Endodermal cell (in vitro differentiated cells): ENCODE measurements around the gene PRDM12. TPM values are rescaled to one million over a fixed set of nuclear protein-coding genes. Genes with fewer than 3 reads are reported as not detected.

Source experiments
- DNase-seq: peaks from one replicate; pipeline ENCODE4 v3.0.0-alpha.2; 2017
- H3K27ac ChIP-seq: 2 replicates; pipeline ENCODE4 v1.5.1; 2013; ENCODE audit warnings: mild to moderate bottlenecking, low read depth, low read length, moderate library complexity
- H3K27me3 ChIP-seq: 2 replicates; pipeline ENCODE4 v1.6.1; 2013; ENCODE audit warnings: mild to moderate bottlenecking, low read length, moderate library complexity; ENCODE audit not compliant: insufficient read depth, control insufficient read depth, poor library complexity, severe bottlenecking
- H3K36me3 ChIP-seq: 2 replicates; pipeline ENCODE4 v1.7.0; 2013; ENCODE audit warnings: mild to moderate bottlenecking, low read length, moderate library complexity; ENCODE audit not compliant: control insufficient read depth, insufficient read depth
- H3K4me1 ChIP-seq: one replicate; pipeline ENCODE4 v1.7.0; 2013; ENCODE audit warnings: low read length; ENCODE audit not compliant: control insufficient read depth, insufficient read depth
- H3K4me3 ChIP-seq: 2 replicates; pipeline ENCODE4 v1.5.1; 2013; ENCODE audit warnings: mild to moderate bottlenecking, low read length, moderate library complexity
- H3K9ac ChIP-seq: 2 replicates; pipeline ENCODE4 v1.6.1; 2013; ENCODE audit warnings: mild to moderate bottlenecking, low read length, moderate library complexity; ENCODE audit not compliant: poor library complexity, severe bottlenecking; ENCODE audit errors: extremely low read depth
- H3K9me3 ChIP-seq: 2 replicates; pipeline ENCODE4 v1.6.1; 2013; ENCODE audit warnings: mild to moderate bottlenecking, low read length, moderate library complexity; ENCODE audit not compliant: control insufficient read depth
- H3K27ac Mint-ChIP-seq: 2 replicates; pipeline ENCODE4 v1.8.0; 2020; ENCODE audit warnings: mixed read lengths
- H3K27me3 Mint-ChIP-seq: 2 replicates; pipeline ENCODE4 v1.8.0; 2021; ENCODE audit warnings: mild to moderate bottlenecking, mixed read lengths; ENCODE audit not compliant: insufficient read depth
- H3K36me3 Mint-ChIP-seq: 2 replicates; pipeline ENCODE4 v1.8.0; 2020; ENCODE audit warnings: low read depth, mixed read lengths
- H3K4me1 Mint-ChIP-seq: 2 replicates; pipeline ENCODE4 v1.8.0; 2020; ENCODE audit warnings: mixed read lengths
- H3K4me3 Mint-ChIP-seq: 2 replicates; pipeline ENCODE4 v1.8.0; 2020; ENCODE audit warnings: mild to moderate bottlenecking, moderate library complexity, mixed read lengths
- H3K9me3 Mint-ChIP-seq: 2 replicates; pipeline ENCODE4 v1.8.0; 2020; ENCODE audit warnings: mild to moderate bottlenecking, mixed read lengths
- WGBS, 2 experiments: methylation state at CpG; one replicate each; pipeline versions ENCODE4 v1.1.5 to v1.1.7; 2013; ENCODE audit warnings: missing lambda C conversion rate in 2 of 2, mixed read lengths in 1 of 2; ENCODE audit not compliant: insufficient coverage in 1 of 2, insufficient read length in 1 of 2; 5-methylcytosine and 5-hydroxymethylcytosine counted together
- total RNA-seq, 2 donors: library from RNA; stranded (reverse); fragmentation: NEBNext Ultra II Directional in 1 of 2; extraction: Animal tissue kit (Norgen Biotek cat#: 25700) in 1 of 2; gene quantifications; 2 replicates in 1 of 2; 3 replicates in 1 of 2; pipeline ENCODE4 v1.2.1, GENCODE V29; 2021
- TF ChIP-seq, protein P1 (sequence below): fragments of 200-600 bp; sonication (generic); conservative IDR thresholded peaks from 2 replicates; pipeline ENCODE4 v1.5.0; 2021; ENCODE audit warnings: antibody characterized with exemption, mild to moderate bottlenecking

Gene PRDM12
- total RNA-seq, 2 donors from 2014 or later: not detected

DNA sequence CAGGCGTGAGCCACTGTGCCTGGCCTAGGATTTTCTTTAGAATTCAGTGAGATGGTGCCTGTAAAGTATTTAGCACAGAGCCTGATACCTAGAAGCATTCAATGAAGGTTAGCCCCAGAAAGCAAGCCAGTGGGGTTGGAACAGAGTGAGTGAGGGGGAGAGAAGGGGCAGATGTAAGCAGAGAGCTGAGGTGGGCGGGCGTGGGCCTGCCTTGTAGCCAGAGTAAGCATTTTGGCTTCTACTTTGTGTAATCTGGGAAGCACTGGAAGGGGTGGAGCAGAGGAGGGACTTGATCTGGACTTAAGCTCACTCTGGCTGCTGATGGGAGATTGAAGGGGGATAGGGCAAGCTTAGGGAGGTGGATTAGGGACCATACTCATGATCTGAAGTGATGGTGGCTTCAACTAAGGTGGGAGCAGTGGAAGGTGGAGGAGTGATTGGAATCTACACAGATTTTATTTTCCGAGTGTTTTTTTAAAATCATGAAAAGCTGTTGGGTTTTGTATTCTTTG lies 31.8 kb downstream of the PRDM12 start:
- peaks cover 51% of the 10 kb centered on the region for H3K36me3 ChIP-seq
- H3K36me3 Mint-ChIP-seq: peaks cover 43% of the 10 kb centered on the region
- 81 to 96% methylated on average over 4 of the region's 4 CpGs for WGBS, 2 experiments

GRCh38 chr9:130696996-130697395 lies 32.6 kb downstream of the PRDM12 start:
- Histone ChIP-seq H3K36me3 (peaks cover 59% of the 10 kb centered on the region), H3K27me3 (no peaks in the 10 kb centered on the region), H3K27ac (no peak overlapping the region), H3K9ac (no peak overlapping the region), H3K4me3 (no peak overlapping the region), H3K9me3 (no peaks in the 10 kb centered on the region), H3K4me1 (no peaks in the 10 kb centered on the region)
- H3K27ac Mint-ChIP-seq: peak overlapping the region; percentile 2
- DNase-seq: no peak
- TF ChIP-seq, protein P1, sequence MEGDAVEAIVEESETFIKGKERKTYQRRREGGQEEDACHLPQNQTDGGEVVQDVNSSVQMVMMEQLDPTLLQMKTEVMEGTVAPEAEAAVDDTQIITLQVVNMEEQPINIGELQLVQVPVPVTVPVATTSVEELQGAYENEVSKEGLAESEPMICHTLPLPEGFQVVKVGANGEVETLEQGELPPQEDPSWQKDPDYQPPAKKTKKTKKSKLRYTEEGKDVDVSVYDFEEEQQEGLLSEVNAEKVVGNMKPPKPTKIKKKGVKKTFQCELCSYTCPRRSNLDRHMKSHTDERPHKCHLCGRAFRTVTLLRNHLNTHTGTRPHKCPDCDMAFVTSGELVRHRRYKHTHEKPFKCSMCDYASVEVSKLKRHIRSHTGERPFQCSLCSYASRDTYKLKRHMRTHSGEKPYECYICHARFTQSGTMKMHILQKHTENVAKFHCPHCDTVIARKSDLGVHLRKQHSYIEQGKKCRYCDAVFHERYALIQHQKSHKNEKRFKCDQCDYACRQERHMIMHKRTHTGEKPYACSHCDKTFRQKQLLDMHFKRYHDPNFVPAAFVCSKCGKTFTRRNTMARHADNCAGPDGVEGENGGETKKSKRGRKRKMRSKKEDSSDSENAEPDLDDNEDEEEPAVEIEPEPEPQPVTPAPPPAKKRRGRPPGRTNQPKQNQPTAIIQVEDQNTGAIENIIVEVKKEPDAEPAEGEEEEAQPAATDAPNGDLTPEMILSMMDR: no peak
- H3K27me3 Mint-ChIP-seq: no peaks in the 10 kb centered on the region
- H3K4me1 Mint-ChIP-seq: peaks cover 26% of the 10 kb centered on the region
- no peaks in the 10 kb centered on the region for H3K9me3 Mint-ChIP-seq
- H3K4me3 Mint-ChIP-seq: no peak overlapping the region
- WGBS, 2 experiments: 97 to 98% methylated on average over 8 of the region's 8 CpGs
- H3K36me3 Mint-ChIP-seq: peaks cover 51% of the 10 kb centered on the region

More for the DNA sequence above, 31.8 kb downstream of the PRDM12 start:
- Histone ChIP-seq H3K27me3 (no peaks in the 10 kb centered on the region), H3K9ac (no peak overlapping the region), H3K4me3 (no peak overlapping the region), H3K9me3 (no peaks in the 10 kb centered on the region), H3K27ac (no peak overlapping the region), H3K4me1 (no peaks in the 10 kb centered on the region)
- no peak for DNase-seq
- peaks cover 26% of the 10 kb centered on the region for H3K4me1 Mint-ChIP-seq
- H3K9me3 Mint-ChIP-seq: no peaks in the 10 kb centered on the region
- no peak overlapping the region for H3K4me3 Mint-ChIP-seq
- peak overlapping the region; percentile 7 for H3K27ac Mint-ChIP-seq
- TF ChIP-seq, protein P1: no peak
- no peaks in the 10 kb centered on the region for H3K27me3 Mint-ChIP-seq

- H3K9ac ChIP-seq: no peak overlapping the region
- H3K4me1 ChIP-seq: no peaks in the 10 kb centered on the region
- H3K36me3 Mint-ChIP-seq: peaks cover 64% of the 10 kb centered on the region
- no peaks in the 10 kb centered on the region for H3K9me3 ChIP-seq
- no peaks in the 10 kb centered on the region for H3K9me3 Mint-ChIP-seq
- H3K4me3 ChIP-seq: no peak overlapping the region
- peak overlapping the region; percentile 73 for H3K27ac Mint-ChIP-seq
- H3K4me3 Mint-ChIP-seq: no peak overlapping the region
- no peaks in the 10 kb centered on the region for H3K27me3 Mint-ChIP-seq
- H3K4me1 Mint-ChIP-seq: peaks cover 16% of the 10 kb centered on the region
- TF ChIP-seq, protein P1: no peak
- H3K27ac ChIP-seq: no peak overlapping the region
- DNase-seq: no peak
- 92 to 97% methylated on average over 3 of the region's 3 CpGs for WGBS, 2 experiments
- H3K27me3 ChIP-seq: no peaks in the 10 kb centered on the region
- peaks cover 73% of the 10 kb centered on the region for H3K36me3 ChIP-seq
These were observed 34.1 kb downstream of the PRDM12 start for GRCh38 chr9:130698514-130698913.
